Tibial nerve (tissue), 4 donors: ENCODE results near the gene TTC21A.

ENCODE experiments used
- CTCF ChIP-seq, 5 experiments: fragments of 200-600 bp in 3 of 5; fragments of 450-650 bp in 2 of 5; sonication (generic) in 3 of 5; IDR thresholded peaks; one replicate each; pipeline ENCODE4 v1.5.1; 2016 to 2019; ENCODE audit warnings: antibody characterized with exemption in 5 of 5, mild to moderate bottlenecking in 3 of 5, moderate library complexity in 2 of 5
- EP300 ChIP-seq, 2 donors: sonication (generic); formaldehyde crosslinking; IDR thresholded peaks; one replicate each; pipeline ENCODE4 v1.6.1; 2017; ENCODE audit warnings: antibody characterized with exemption in 2 of 2, mild to moderate bottlenecking in 1 of 2
- POLR2A ChIP-seq, 2 donors: fragments of 450-650 bp; IDR thresholded peaks; one replicate each; pipeline ENCODE4 v1.6.1; 2017; ENCODE audit warnings: antibody characterized with exemption in 2 of 2, mild to moderate bottlenecking in 2 of 2, moderate library complexity in 2 of 2

DNA sequence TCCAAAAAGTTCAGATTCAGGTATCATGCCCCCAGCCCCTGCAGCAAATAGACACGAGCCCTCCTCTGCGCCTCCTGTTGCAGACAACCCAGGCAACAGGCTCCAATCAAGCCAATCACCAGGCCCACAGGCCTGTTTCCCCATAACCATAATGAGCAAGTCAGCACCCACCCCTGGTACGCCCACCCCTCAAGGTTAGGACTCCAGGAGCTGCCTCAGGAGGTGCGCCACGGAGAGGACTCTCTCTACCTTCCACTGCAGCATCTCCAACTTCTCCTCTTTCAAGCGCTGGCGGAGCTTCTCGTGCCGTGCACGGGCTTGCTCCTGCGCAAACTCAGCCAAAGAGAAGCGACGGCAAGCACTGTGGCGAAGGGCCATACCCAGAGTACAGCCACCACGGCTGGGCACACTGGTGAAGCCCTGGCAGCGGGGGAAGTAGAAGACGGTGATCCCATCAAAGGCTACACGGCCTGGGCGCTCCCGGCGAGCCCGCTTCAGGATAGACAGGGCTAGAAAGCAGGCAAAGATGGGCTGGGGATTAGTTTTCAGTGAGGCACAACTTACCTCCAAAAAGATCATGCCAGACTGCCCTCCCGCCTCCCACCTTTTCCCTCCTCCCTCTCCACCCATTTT, 37.4 kb downstream of the TTC21A start:
- TF ChIP-seq CTCF (IDR thresholded peaks at IDR 0.05) = no peak
- TF ChIP-seq EP300 (IDR thresholded peaks at IDR 0.05) = no peak
- TF ChIP-seq POLR2A (IDR thresholded peaks at IDR 0.05) = no peak
